Peyer's patch (tissue), 4 donors: ENCODE data around the gene FAM193A.

ENCODE experiments used
- POLR2A ChIP-seq, 2 donors: fragments of 450-650 bp; IDR thresholded peaks; one replicate each; pipeline ENCODE4 v1.5.1; 2017; ENCODE audit warnings: antibody characterized with exemption in 2 of 2, mild to moderate bottlenecking in 2 of 2, moderate library complexity in 2 of 2
- TF ChIP-seq, protein P1 (sequence below), 6 experiments: fragments of 450-650 bp in 4 of 6; fragments of 200-600 bp in 2 of 6; sonication (generic) in 1 of 6; IDR thresholded peaks; one replicate each; pipeline ENCODE4 v1.5.1; 2017 to 2019; ENCODE audit warnings: antibody characterized with exemption in 6 of 6, mild to moderate bottlenecking in 3 of 6, moderate library complexity in 1 of 6

DNA sequence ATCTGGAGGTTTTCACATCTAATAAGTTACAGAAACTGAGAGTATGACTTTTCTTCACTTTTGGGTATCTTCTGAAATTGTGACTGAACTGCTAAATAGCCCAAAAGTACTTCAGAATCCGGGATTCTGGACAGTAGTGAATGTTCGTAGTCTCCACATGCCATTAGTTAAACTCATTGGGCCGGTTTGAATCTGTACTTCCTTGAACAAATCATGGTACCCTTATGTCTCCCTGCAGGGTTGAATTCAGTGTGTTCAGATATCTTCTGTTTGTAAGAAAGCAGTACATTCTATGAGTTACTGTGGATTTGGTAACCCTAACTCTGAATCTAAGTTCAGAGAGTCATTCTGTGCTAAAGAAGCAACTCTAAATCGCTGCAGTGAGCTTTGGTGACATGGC is 33.6 kb downstream of the FAM193A start:
- TF ChIP-seq, protein P1, sequence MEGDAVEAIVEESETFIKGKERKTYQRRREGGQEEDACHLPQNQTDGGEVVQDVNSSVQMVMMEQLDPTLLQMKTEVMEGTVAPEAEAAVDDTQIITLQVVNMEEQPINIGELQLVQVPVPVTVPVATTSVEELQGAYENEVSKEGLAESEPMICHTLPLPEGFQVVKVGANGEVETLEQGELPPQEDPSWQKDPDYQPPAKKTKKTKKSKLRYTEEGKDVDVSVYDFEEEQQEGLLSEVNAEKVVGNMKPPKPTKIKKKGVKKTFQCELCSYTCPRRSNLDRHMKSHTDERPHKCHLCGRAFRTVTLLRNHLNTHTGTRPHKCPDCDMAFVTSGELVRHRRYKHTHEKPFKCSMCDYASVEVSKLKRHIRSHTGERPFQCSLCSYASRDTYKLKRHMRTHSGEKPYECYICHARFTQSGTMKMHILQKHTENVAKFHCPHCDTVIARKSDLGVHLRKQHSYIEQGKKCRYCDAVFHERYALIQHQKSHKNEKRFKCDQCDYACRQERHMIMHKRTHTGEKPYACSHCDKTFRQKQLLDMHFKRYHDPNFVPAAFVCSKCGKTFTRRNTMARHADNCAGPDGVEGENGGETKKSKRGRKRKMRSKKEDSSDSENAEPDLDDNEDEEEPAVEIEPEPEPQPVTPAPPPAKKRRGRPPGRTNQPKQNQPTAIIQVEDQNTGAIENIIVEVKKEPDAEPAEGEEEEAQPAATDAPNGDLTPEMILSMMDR (IDR thresholded peaks at IDR 0.05): no peak
- TF ChIP-seq POLR2A (IDR thresholded peaks at IDR 0.05): no peak
